ENCODE measurements around the gene INPP5A. TPM values are rescaled to one million over a fixed set of nuclear protein-coding genes. Genes with fewer than 3 reads are reported as not detected.

INPP5A gene
- total RNA-seq, 3 donors from 2014 or later: 26.6 to 50.6 (median 38.7) TPM

DNA sequence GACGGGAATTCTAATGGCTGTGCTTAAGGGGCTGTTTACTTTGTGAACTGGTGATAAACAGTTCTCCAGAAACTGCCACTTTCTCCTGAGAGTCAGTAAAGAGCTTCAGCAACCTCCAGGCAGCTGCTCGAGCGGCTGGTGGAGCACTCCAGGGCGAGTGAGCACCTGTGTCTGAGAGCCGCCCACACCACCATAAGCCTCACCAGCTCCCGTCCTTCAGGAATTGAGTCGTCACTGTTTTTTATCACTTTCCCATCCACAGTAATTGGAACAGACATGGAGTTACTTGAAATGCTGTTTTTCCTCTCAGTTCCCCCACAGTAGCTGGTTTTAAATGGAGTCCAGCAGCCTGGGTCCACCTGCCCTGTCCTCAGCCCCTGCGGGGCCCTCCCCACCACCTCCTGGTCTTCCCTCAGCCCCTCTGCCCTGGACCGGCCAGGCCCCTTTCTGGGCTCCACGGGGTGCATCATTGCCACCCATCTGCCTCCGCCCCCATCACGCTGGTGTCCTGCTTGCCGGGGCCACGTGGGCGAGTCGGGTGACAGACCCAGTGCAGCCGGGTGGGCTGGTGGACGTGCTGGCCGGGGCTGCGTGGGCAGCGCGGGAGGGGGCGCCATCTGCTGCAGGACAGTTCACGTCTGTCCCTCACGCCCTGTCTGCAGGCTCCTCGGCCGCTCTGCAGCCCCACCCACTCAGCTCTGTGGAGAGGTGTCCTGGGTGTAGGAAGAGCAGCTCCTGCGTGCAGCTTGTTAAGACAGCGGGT lies 192.4 kb downstream of the INPP5A start:
- intact Hi-C loops (cut with DNase I; ENCODE audit: low total_unique reads): no loop called here
- H3K9me3 ChIP-seq: no peaks in the 10 kb centered on the region
- no peak for DNase-seq (ENCODE audit: low spot score in 2 of 2)
- H3K4me3 ChIP-seq: no peak overlapping the region
- H3K27ac ChIP-seq: no peak overlapping the region
- TF ChIP-seq POLR2AphosphoS5 (IDR thresholded peaks at IDR 0.05): no peak
- TF ChIP-seq, protein P1, sequence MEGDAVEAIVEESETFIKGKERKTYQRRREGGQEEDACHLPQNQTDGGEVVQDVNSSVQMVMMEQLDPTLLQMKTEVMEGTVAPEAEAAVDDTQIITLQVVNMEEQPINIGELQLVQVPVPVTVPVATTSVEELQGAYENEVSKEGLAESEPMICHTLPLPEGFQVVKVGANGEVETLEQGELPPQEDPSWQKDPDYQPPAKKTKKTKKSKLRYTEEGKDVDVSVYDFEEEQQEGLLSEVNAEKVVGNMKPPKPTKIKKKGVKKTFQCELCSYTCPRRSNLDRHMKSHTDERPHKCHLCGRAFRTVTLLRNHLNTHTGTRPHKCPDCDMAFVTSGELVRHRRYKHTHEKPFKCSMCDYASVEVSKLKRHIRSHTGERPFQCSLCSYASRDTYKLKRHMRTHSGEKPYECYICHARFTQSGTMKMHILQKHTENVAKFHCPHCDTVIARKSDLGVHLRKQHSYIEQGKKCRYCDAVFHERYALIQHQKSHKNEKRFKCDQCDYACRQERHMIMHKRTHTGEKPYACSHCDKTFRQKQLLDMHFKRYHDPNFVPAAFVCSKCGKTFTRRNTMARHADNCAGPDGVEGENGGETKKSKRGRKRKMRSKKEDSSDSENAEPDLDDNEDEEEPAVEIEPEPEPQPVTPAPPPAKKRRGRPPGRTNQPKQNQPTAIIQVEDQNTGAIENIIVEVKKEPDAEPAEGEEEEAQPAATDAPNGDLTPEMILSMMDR (IDR thresholded peaks at IDR 0.05): no peak
- no peak for TF ChIP-seq POLR2A (IDR thresholded peaks at IDR 0.05)
- no peaks in the 10 kb centered on the region for H3K27me3 ChIP-seq
- no peaks in the 10 kb centered on the region for H3K36me3 ChIP-seq
- no peaks in the 10 kb centered on the region for H3K4me1 ChIP-seq

DNA sequence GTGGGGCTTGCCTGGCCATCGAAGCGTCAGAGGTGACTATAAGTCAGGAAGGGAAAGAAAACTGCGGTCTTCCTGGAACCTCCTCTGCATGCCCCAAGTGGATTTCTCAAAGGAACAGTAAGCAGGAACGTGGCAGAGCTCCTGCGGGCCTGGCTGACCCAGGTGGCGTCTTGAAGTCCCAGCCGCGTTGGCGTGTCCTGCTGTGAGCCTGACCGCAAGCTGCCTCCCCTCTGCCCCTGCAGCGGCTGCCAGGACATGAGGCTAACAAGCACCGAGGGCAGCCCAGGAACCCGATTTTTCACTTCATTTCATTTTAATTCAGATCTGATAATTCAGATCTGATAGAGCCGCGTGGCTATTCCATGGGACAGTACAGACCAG lies 193.0 kb downstream of the INPP5A start:
- no peak for DNase-seq (ENCODE audit: low spot score in 2 of 2)
- Histone ChIP-seq H3K27ac (no peak overlapping the region), H3K4me1 (no peaks in the 10 kb centered on the region), H3K36me3 (no peaks in the 10 kb centered on the region), H3K27me3 (no peaks in the 10 kb centered on the region), H3K9me3 (no peaks in the 10 kb centered on the region), H3K4me3 (no peak overlapping the region)
- intact Hi-C loops (cut with DNase I; ENCODE audit: low total_unique reads): no loop called here
- no peak for TF ChIP-seq POLR2AphosphoS5 (IDR thresholded peaks at IDR 0.05)
- no peak for TF ChIP-seq POLR2A (IDR thresholded peaks at IDR 0.05)
- TF ChIP-seq, protein P1 (IDR thresholded peaks at IDR 0.05): no peak

DNA sequence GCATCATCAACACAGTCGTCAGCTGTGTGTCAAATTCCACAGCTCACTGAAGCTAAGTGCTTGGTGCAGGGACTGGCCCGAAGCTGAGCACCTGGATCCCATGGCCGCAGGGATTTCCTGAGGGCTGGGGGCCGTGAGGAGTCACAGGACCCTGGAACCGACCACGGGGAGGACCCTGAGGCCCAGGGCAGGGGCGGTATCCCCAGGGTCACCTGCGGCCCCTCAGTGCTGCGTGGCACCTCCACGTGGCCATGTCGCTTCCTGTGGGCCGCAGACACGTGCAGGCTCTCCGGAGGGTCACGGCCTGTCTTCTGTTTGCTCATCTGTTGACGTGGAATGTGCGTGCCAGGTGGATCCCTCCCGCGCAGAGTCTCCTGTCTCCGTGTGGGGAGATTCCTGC lies 194.9 kb downstream of the INPP5A start:
- no peaks in the 10 kb centered on the region for H3K36me3 ChIP-seq
- no peak overlapping the region for H3K4me3 ChIP-seq
- H3K4me1 ChIP-seq: no peaks in the 10 kb centered on the region
- no peak for DNase-seq (ENCODE audit: low spot score in 2 of 2)
- TF ChIP-seq POLR2A (IDR thresholded peaks at IDR 0.05) (no peak), POLR2AphosphoS5 (IDR thresholded peaks at IDR 0.05) (no peak)
- TF ChIP-seq, protein P1 (IDR thresholded peaks at IDR 0.05): no peak
- H3K9me3 ChIP-seq: no peaks in the 10 kb centered on the region
- H3K27ac ChIP-seq: no peak overlapping the region
- intact Hi-C loops (cut with DNase I; ENCODE audit: low total_unique reads): no loop called here
- H3K27me3 ChIP-seq: no peaks in the 10 kb centered on the region

DNA sequence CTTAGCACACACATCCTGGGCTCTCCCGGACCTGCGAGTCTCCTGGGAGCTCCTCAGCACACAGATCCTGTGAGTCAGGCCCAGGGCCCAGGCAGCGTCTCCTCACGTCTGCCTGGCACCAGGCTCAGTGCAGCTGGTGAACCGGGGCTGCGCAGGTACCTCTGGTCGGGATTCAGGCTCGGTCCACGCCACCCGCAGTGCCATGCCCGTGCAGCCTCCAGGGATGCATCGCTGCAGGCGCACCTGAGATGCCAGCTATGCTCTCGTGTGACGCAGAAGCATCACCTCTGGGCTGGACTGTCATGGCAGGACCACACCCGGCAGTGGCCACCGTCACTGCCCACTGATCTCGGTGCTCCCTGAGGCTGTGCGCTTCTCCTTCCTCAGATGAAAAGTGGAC lies 196.3 kb downstream of the INPP5A start:
- no peak overlapping the region for H3K27ac ChIP-seq
- no peaks in the 10 kb centered on the region for H3K9me3 ChIP-seq
- H3K36me3 ChIP-seq: no peaks in the 10 kb centered on the region
- no peak for DNase-seq (ENCODE audit: low spot score in 2 of 2)
- no peaks in the 10 kb centered on the region for H3K27me3 ChIP-seq
- H3K4me1 ChIP-seq: no peaks in the 10 kb centered on the region
- TF ChIP-seq, protein P1 (IDR thresholded peaks at IDR 0.05): no peak
- no peak for TF ChIP-seq POLR2A (IDR thresholded peaks at IDR 0.05)
- TF ChIP-seq POLR2AphosphoS5 (IDR thresholded peaks at IDR 0.05): no peak
- no peak overlapping the region for H3K4me3 ChIP-seq
- intact Hi-C loops (cut with DNase I; ENCODE audit: low total_unique reads): no loop called here

DNA sequence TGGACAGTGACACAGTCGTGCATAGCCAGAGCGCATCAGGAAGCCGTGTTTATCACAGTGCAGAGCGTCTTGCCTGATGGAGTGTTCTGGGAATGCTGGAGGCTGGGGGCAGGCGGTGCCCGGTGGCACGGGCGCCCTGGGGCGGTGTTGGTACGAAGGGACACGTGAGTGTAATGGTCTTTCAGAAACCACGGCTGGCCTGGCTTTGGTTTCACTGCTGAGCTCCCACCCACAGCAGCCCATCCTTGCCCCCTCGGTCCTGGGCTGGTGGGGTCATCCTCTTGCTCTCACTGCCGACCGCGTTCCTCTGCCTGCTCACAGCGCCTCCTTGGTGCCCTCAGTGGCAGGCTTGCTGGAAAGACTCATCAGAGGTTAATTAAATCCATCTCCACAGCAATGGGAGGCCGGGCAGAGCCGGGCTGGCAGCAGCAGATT lies 197.8 kb downstream of the INPP5A start:
- Histone ChIP-seq H3K27ac (no peak overlapping the region), H3K9me3 (no peaks in the 10 kb centered on the region), H3K4me3 (no peak overlapping the region), H3K36me3 (no peaks in the 10 kb centered on the region), H3K4me1 (no peaks in the 10 kb centered on the region), H3K27me3 (no peaks in the 10 kb centered on the region)
- TF ChIP-seq POLR2A (IDR thresholded peaks at IDR 0.05) (no peak), POLR2AphosphoS5 (IDR thresholded peaks at IDR 0.05) (no peak)
- TF ChIP-seq, protein P1 (IDR thresholded peaks at IDR 0.05): no peak
- DNase-seq (ENCODE audit: low spot score in 2 of 2): no peak
- intact Hi-C loops (cut with DNase I; ENCODE audit: low total_unique reads): no loop called here
